ENCODE results near the gene ATP10D.

ATP10D gene

DNA sequence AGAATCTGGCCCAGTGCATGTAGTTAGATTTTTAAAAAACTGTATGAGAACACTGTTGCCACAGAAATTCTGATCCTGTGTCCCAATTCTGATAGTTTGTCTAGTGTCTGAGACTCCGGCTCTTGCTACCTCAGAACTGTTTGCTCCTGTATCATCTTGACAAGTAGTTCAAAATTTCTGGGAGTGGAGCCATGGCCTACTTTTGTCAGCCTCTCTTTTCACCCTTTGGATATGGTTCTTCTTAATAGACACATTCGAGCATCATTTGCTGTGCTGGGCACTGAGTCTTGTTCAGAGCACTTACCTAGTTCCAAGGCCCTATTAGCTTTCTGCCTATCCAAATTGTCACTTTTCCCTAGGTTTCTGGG, 46.9 kb downstream of the ATP10D start:
- TF ChIP-seq, protein P1, sequence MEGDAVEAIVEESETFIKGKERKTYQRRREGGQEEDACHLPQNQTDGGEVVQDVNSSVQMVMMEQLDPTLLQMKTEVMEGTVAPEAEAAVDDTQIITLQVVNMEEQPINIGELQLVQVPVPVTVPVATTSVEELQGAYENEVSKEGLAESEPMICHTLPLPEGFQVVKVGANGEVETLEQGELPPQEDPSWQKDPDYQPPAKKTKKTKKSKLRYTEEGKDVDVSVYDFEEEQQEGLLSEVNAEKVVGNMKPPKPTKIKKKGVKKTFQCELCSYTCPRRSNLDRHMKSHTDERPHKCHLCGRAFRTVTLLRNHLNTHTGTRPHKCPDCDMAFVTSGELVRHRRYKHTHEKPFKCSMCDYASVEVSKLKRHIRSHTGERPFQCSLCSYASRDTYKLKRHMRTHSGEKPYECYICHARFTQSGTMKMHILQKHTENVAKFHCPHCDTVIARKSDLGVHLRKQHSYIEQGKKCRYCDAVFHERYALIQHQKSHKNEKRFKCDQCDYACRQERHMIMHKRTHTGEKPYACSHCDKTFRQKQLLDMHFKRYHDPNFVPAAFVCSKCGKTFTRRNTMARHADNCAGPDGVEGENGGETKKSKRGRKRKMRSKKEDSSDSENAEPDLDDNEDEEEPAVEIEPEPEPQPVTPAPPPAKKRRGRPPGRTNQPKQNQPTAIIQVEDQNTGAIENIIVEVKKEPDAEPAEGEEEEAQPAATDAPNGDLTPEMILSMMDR (IDR thresholded peaks at IDR 0.05; ENCODE audit: borderline replicate concordance, control extremely low read depth, extremely low read depth, insufficient read depth, missing control alignments) = no peak

DNA sequence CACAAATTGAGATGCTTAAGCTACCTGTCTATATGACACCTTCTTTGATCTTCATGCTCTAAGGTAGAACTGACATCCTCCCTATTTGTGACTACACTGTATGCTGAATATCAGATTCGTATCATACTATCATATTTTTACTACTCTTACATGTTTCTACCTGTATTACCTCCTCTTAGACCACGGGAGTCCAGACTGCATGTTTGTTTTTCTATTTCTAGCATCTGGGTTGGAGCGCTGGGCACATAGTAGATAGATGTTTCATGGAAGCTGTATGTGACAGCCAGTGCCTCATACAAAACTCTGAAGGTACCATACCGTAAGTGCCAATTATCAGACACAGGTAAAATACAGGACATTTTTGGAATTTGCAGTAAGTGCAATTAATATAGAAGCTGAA, 47.6 kb downstream of the ATP10D start:
- in situ Hi-C loops (cut with MboI; ENCODE audit: low sequenced_read_pairs, unreplicated experiment) = no loop called here

More for the DNA sequence above, 46.9 kb downstream of the ATP10D start:
- DNase-seq (ENCODE audit: low spot score) = no peak
- in situ Hi-C loops (cut with MboI; ENCODE audit: low sequenced_read_pairs, unreplicated experiment) = no loop called here

DNA sequence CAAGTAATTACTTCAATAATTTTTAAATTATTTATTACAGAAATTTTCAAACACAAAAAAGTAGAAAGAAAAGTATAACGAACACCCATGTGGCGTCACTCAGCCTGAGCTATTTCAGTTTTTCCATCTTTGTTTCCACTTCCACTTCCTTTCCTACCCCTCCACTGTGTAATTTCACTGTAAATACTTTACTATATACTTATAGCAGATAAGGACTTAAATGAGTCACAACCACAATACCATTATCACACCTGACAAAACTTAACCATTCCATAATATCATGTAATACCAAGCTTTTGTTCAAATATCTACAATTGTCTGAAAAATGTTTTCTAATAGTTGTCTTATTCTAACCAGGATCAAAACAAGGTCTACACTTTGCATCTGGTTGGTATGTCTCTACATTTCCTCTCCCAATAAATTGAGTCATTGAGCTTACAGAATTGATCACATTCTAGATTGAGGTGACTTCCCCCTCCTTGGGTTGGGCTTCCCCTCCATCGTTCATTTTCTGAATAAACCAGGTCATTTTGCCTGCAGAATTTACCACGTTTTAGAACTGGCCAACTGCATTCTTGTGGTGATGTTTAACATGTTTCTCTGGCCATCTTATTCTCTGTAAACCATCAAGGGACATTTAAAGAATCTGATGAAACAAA, 48.7 kb downstream of the ATP10D start:
- TF ChIP-seq, protein P1 (IDR thresholded peaks at IDR 0.05; ENCODE audit: borderline replicate concordance, control extremely low read depth, extremely low read depth, insufficient read depth, missing control alignments) = no peak
- no peak for DNase-seq (ENCODE audit: low spot score)
- in situ Hi-C loops (cut with MboI; ENCODE audit: low sequenced_read_pairs, unreplicated experiment) = no loop called here

More for the DNA sequence above, 47.6 kb downstream of the ATP10D start:
- TF ChIP-seq, protein P1 (IDR thresholded peaks at IDR 0.05; ENCODE audit: borderline replicate concordance, control extremely low read depth, extremely low read depth, insufficient read depth, missing control alignments) = no peak
- DNase-seq (ENCODE audit: low spot score) = no peak

DNA sequence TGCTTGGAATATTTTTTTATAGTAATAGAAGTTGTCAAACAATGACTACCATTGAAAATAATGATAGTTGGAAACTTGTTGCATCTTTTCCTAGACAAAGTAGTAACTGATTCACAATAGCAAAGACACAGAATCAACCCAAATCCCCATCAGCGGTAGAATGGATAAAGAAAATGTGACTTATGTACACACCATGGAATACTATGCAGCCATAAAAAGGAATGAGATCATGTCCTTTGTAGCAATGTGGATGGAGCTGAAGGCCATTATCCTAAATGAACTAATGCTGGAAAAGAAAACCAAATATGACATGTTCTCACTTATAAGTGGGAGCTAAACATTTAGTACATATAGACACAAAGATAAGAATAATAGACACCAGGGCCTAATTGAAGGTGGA, 49.7 kb downstream of the ATP10D start:
- in situ Hi-C loops (cut with MboI; ENCODE audit: low sequenced_read_pairs, unreplicated experiment) = no loop called here
- no peak for DNase-seq (ENCODE audit: low spot score)
- TF ChIP-seq, protein P1 (IDR thresholded peaks at IDR 0.05; ENCODE audit: borderline replicate concordance, control extremely low read depth, extremely low read depth, insufficient read depth, missing control alignments) = no peak

DNA sequence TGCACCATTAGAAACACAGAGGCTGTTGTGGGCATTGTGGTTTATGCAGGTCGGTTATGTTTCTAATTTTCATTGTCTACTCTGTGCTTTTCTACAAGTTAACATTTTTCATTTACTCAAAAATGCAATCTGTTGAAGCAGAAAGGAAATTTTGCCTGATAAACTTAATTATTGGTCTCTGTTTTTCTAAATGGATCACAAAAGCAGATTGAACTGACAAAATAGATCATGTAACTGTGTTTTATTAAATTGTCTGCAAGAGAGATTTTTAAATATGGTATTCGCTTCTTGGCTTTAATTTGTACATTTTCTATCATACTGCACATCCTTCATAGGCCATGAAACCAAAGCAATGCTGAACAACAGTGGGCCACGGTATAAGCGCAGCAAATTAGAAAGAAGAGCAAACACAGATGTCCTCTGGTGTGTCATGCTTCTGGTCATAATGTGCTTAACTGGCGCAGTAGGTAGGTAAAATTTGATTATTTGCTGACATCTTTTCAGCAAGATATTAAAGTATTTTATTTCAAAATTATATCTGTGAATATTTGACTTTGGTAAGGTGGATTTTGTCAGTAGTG, 50.6 kb downstream of the ATP10D start:
- DNase-seq (ENCODE audit: low spot score) = no peak
- TF ChIP-seq, protein P1 (IDR thresholded peaks at IDR 0.05; ENCODE audit: borderline replicate concordance, control extremely low read depth, extremely low read depth, insufficient read depth, missing control alignments) = no peak
- in situ Hi-C loops (cut with MboI; ENCODE audit: low sequenced_read_pairs, unreplicated experiment) = no loop called here

DNA sequence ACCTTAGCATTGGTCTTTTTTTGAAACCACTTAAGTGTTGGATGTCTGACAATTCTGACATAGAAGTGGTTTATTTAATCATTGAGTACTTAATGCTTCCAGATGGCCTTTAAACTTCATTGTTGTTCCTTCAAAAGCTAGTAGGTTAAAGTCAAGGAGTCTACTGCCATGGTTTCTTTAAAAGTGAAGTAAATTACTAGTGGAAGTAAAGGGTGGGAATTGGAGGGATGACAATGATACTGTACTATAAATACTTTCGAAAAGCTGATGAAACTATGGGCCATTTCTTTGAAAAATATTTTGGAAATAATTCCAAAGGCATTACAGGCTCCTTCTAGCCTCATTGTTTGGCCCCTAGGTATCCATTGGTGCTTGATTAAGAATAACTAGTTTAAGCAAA, 51.9 kb downstream of the ATP10D start:
- no peak for DNase-seq (ENCODE audit: low spot score)
- TF ChIP-seq, protein P1 (IDR thresholded peaks at IDR 0.05; ENCODE audit: borderline replicate concordance, control extremely low read depth, extremely low read depth, insufficient read depth, missing control alignments) = no peak
- in situ Hi-C loops (cut with MboI; ENCODE audit: low sequenced_read_pairs, unreplicated experiment) = no loop called here
